PC-9 (cell line): ENCODE data around the gene CNTN4.

Experiments
- EZH2 ChIP-seq: fragments of 200-600 bp; sonication (generic); IDR thresholded peaks from 2 replicates; pipeline ENCODE4 v1.8.0; 2017; ENCODE audit warnings: antibody characterized with exemption, low read depth
- TF ChIP-seq, protein P1 (sequence below): fragments of 200-600 bp; sonication (generic); conservative IDR thresholded peaks from 2 replicates; pipeline ENCODE4 v1.6.1; 2017; ENCODE audit warnings: mixed run types, antibody characterized with exemption, mild to moderate bottlenecking, moderate library complexity

DNA sequence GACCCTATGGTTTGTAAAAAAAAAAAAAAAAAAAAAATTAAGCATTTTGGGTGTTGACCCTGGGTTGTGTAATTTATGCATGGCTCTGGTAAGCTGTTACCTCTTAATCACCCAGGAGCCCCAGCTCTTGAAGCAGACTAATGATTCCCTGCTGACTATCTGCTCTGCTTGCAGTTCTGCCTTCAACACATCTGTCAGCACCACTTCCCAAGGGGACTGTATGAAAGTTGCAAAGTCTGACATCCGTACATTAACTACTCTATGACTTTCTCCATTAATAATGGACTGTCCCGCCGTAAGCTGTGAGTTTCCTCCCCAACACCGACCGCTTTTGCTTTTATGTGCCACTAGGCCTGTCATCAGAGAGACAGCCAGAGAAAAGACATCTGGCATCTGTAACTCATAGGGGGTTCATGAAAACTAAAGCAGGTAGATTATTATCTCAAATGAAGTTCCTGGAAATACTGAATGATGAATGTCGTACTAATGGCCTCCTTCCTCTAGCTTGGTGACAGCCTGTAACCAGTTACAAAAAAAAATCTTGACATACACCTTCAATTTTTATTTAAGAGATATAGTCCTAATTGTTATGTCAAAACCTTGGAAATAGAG is 740.0 kb downstream of the CNTN4 start:
- TF ChIP-seq, protein P1, sequence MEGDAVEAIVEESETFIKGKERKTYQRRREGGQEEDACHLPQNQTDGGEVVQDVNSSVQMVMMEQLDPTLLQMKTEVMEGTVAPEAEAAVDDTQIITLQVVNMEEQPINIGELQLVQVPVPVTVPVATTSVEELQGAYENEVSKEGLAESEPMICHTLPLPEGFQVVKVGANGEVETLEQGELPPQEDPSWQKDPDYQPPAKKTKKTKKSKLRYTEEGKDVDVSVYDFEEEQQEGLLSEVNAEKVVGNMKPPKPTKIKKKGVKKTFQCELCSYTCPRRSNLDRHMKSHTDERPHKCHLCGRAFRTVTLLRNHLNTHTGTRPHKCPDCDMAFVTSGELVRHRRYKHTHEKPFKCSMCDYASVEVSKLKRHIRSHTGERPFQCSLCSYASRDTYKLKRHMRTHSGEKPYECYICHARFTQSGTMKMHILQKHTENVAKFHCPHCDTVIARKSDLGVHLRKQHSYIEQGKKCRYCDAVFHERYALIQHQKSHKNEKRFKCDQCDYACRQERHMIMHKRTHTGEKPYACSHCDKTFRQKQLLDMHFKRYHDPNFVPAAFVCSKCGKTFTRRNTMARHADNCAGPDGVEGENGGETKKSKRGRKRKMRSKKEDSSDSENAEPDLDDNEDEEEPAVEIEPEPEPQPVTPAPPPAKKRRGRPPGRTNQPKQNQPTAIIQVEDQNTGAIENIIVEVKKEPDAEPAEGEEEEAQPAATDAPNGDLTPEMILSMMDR: no peak
- TF ChIP-seq EZH2: no peak
